Neuronal stem cell (in vitro differentiated cells): Measurements from ENCODE around the gene SLC38A8.

ENCODE experiments used
- DNase-seq: peaks from one replicate; pipeline ENCODE4 v3.0.0-alpha.2; 2013; ENCODE audit warnings: low spot score
- H2AFZ ChIP-seq: one replicate; pipeline ENCODE4 v1.6.1; 2013; ENCODE audit warnings: mild to moderate bottlenecking, low read length, inconsistent platforms
- H2AK5ac ChIP-seq: 2 replicates; pipeline ENCODE4 v1.6.1; 2013; ENCODE audit warnings: low read depth, mild to moderate bottlenecking, inconsistent platforms, low read length, moderate library complexity, mixed read lengths
- H2BK120ac ChIP-seq: 2 replicates; pipeline ENCODE4 v1.6.1; 2013; ENCODE audit warnings: low read depth, mild to moderate bottlenecking, inconsistent platforms, low read length, moderate library complexity, mixed read lengths
- H2BK12ac ChIP-seq: one replicate; pipeline ENCODE4 v1.6.1; 2013; ENCODE audit warnings: low read length, inconsistent platforms
- H2BK15ac ChIP-seq: 2 replicates; pipeline ENCODE4 v1.6.1; 2013; ENCODE audit warnings: mild to moderate bottlenecking, low read length, inconsistent platforms, mixed read lengths
- H2BK5ac ChIP-seq: one replicate; pipeline ENCODE4 v1.6.1; 2013; ENCODE audit warnings: inconsistent platforms, mild to moderate bottlenecking, low read length, moderate library complexity
- H3K14ac ChIP-seq: one replicate; pipeline ENCODE4 v1.6.1; 2013; ENCODE audit warnings: low read length, inconsistent platforms
- H3K18ac ChIP-seq: 2 replicates; pipeline ENCODE4 v1.6.1; 2013; ENCODE audit warnings: low read length, inconsistent platforms
- H3K23ac ChIP-seq: 2 replicates; pipeline ENCODE4 v1.6.1; 2013; ENCODE audit warnings: low read depth, mild to moderate bottlenecking, mixed read lengths, low read length, inconsistent platforms; ENCODE audit not compliant: poor library complexity
- H3K27ac ChIP-seq: replicated peaks from 3 replicates; pipeline ENCODE4 v1.5.1; 2013; ENCODE audit warnings: low read length, inconsistent platforms
- H3K27me3 ChIP-seq, 3 experiments: 2 replicates each; pipeline ENCODE4 v1.6.1; 2013; ENCODE audit warnings: low read length in 3 of 3, mild to moderate bottlenecking in 2 of 3, inconsistent platforms in 1 of 3, low read depth in 1 of 3, mixed read lengths in 1 of 3, moderate library complexity in 1 of 3; ENCODE audit not compliant: control insufficient read depth in 3 of 3, insufficient read depth in 3 of 3
- H3K36me3 ChIP-seq, 2 donors: replicated peaks in 1 of 2; 2 replicates each; pipeline ENCODE4 v1.6.1; 2013; ENCODE audit warnings: low read length in 2 of 2; ENCODE audit not compliant: control insufficient read depth in 2 of 2, insufficient read depth in 2 of 2
- H3K4ac ChIP-seq: 2 replicates; pipeline ENCODE4 v1.6.1; 2013; ENCODE audit warnings: inconsistent platforms, mild to moderate bottlenecking, low read length, moderate library complexity
- H3K4me1 ChIP-seq, 2 donors: 1 replicate in 1 of 2; 2 replicates in 1 of 2; pipeline ENCODE4 v1.6.1; 2013; ENCODE audit warnings: low read length in 2 of 2, low read depth in 1 of 2; ENCODE audit not compliant: control insufficient read depth in 2 of 2, insufficient read depth in 1 of 2
- H3K4me2 ChIP-seq: one replicate; pipeline ENCODE4 v1.6.1; 2013; ENCODE audit warnings: mild to moderate bottlenecking, low read length, inconsistent platforms; ENCODE audit not compliant: insufficient read depth, poor library complexity, severe bottlenecking
- H3K4me3 ChIP-seq, 2 donors: 2 replicates each; pipeline ENCODE4 v1.5.1; 2013; ENCODE audit warnings: low read length in 2 of 2, mild to moderate bottlenecking in 2 of 2, inconsistent platforms in 1 of 2, moderate library complexity in 1 of 2
- H3K79me1 ChIP-seq: one replicate; pipeline ENCODE4 v1.6.1; 2013; ENCODE audit warnings: low read depth, mild to moderate bottlenecking, inconsistent platforms, low read length, moderate library complexity
- H3K9ac ChIP-seq: one replicate; pipeline ENCODE4 v1.6.1; 2013; ENCODE audit warnings: mild to moderate bottlenecking, low read depth, low read length, inconsistent platforms; ENCODE audit not compliant: poor library complexity
- H3K9me3 ChIP-seq, 2 donors: replicated peaks in 1 of 2; 2 replicates each; pipeline versions ENCODE3 to v1.6.1; 2013; ENCODE audit warnings: low read length in 2 of 2, mild to moderate bottlenecking in 2 of 2, inconsistent platforms in 1 of 2, low read depth in 1 of 2, mixed read lengths in 1 of 2, moderate library complexity in 1 of 2; ENCODE audit not compliant: control insufficient read depth in 2 of 2, insufficient read depth in 1 of 2
- H4K8ac ChIP-seq: one replicate; pipeline ENCODE4 v1.6.1; 2013; ENCODE audit warnings: low read depth, mild to moderate bottlenecking, inconsistent platforms, low read length, moderate library complexity
- H4K91ac ChIP-seq: one replicate; pipeline ENCODE4 v1.6.1; 2013; ENCODE audit warnings: low read length, low read depth, mild to moderate bottlenecking, inconsistent platforms; ENCODE audit not compliant: poor library complexity
- WGBS, 2 donors: extraction: QIAGEN DNeasy Blood & Tissue Kit; methylation state at CpG; one replicate each; pipeline ENCODE4 v1.1.7; 2013; ENCODE audit warnings: missing lambda C conversion rate in 2 of 2, mixed read lengths in 1 of 2; ENCODE audit not compliant: insufficient read length in 2 of 2, insufficient replicate concordance in 1 of 2; ENCODE audit errors: extremely low coverage in 2 of 2; 5-methylcytosine and 5-hydroxymethylcytosine counted together

Gene SLC38A8

GRCh38 chr16:83963277-83964119 lies 79.1 kb downstream of the SLC38A8 start:
- H3K23ac ChIP-seq, result no peak overlapping the region
- no peak overlapping the region for H2BK15ac ChIP-seq
- H3K27ac ChIP-seq, result no peak overlapping the region
- no peak overlapping the region for H3K4me3 ChIP-seq
- H4K91ac ChIP-seq, result no peak overlapping the region
- no peaks in the 10 kb centered on the region for H3K27me3 ChIP-seq
- H2AK5ac ChIP-seq, result no peak overlapping the region
- no peaks in the 10 kb centered on the region for H3K4me1 ChIP-seq
- H3K14ac ChIP-seq, result no peak overlapping the region
- no peak overlapping the region for H3K18ac ChIP-seq
- H2BK12ac ChIP-seq, result no peak overlapping the region
- no peak overlapping the region for H2BK120ac ChIP-seq
- H3K36me3 ChIP-seq, result no peaks in the 10 kb centered on the region
- no peak overlapping the region for H3K4me2 ChIP-seq
- no CpG with 5 or more reads among the region's 22 CpGs for WGBS, 2 donors
- DNase-seq, result no peak
- H3K79me1 ChIP-seq, result no peaks in the 10 kb centered on the region
- H2BK5ac ChIP-seq, result no peak overlapping the region
- H2AFZ ChIP-seq, result no peak overlapping the region
- H3K9ac ChIP-seq, result no peak overlapping the region
- H3K4ac ChIP-seq, result no peak overlapping the region
- H3K9me3 ChIP-seq, result no peaks in the 10 kb centered on the region
- H4K8ac ChIP-seq, result no peak overlapping the region

GRCh38 chr16:83961591-83961990 lies 81.0 kb downstream of the SLC38A8 start:
- Histone ChIP-seq H3K4me1 (no peaks in the 10 kb centered on the region), H3K9me3 (no peaks in the 10 kb centered on the region), H3K18ac (no peak overlapping the region), H2AFZ (no peak overlapping the region), H3K4me3 (no peak overlapping the region), H3K27me3 (no peaks in the 10 kb centered on the region), H3K27ac (no peak overlapping the region), H2AK5ac (no peak overlapping the region), H2BK5ac (no peak overlapping the region), H3K14ac (no peak overlapping the region), H4K8ac (no peak overlapping the region), H3K4me2 (no peak overlapping the region), H3K36me3 (no peaks in the 10 kb centered on the region), H3K4ac (no peak overlapping the region), H4K91ac (peak overlapping the region; percentile 31), H3K79me1 (no peaks in the 10 kb centered on the region), H3K9ac (no peak overlapping the region), H2BK12ac (no peak overlapping the region), H3K23ac (no peak overlapping the region), H2BK120ac (no peak overlapping the region), H2BK15ac (no peak overlapping the region)
- WGBS, 2 donors, result no CpG with 5 or more reads among the region's 5 CpGs
- no peak for DNase-seq

- H2AK5ac ChIP-seq, result no peak overlapping the region
- H3K27ac ChIP-seq, result no peak overlapping the region
- H3K23ac ChIP-seq, result no peak overlapping the region
- H3K4ac ChIP-seq, result no peak overlapping the region
- H2BK15ac ChIP-seq, result no peak overlapping the region
- DNase-seq, result no peak
- H3K4me2 ChIP-seq, result no peak overlapping the region
- no peak overlapping the region for H2AFZ ChIP-seq
- no peak overlapping the region for H3K18ac ChIP-seq
- no peak overlapping the region for H2BK5ac ChIP-seq
- no peak overlapping the region for H3K4me3 ChIP-seq
- no peaks in the 10 kb centered on the region for H3K27me3 ChIP-seq
- H3K9me3 ChIP-seq, result no peaks in the 10 kb centered on the region
- H3K14ac ChIP-seq, result no peak overlapping the region
- no peak overlapping the region for H2BK120ac ChIP-seq
- H3K4me1 ChIP-seq, result no peaks in the 10 kb centered on the region
- H3K79me1 ChIP-seq, result no peaks in the 10 kb centered on the region
- H3K36me3 ChIP-seq, result no peaks in the 10 kb centered on the region
- no peak overlapping the region for H4K91ac ChIP-seq
- peak overlapping the region; percentile 49 for H2BK12ac ChIP-seq
- H4K8ac ChIP-seq, result no peak overlapping the region
- WGBS, 2 donors, result no CpG with 5 or more reads among the region's 29 CpGs
- no peak overlapping the region for H3K9ac ChIP-seq
These were observed 81.9 kb downstream of the SLC38A8 start for GRCh38 chr16:83960521-83961249.
